Left colon (tissue), 2 donors: ENCODE measurements around the gene PRAMEF15. TPM values are rescaled to one million over a fixed set of nuclear protein-coding genes. Genes with fewer than 3 reads are reported as not detected.

Source experiments
- total RNA-seq, 2 donors: library from RNA; stranded (reverse); fragmentation: NEBNext Ultra II Directional; extraction: Animal tissue kit (Norgen Biotek cat#: 25700); gene quantifications; one replicate each; pipeline ENCODE4 v1.2.1, GENCODE V29; 2021
- donor health status: DM: no; HTN: no; CAD: no.
- donor health status: DM: yes; HTN: yes; CAD: no.

Gene PRAMEF15
- total RNA-seq, 2 donors from 2014 or later, result not detected

Other genes with a start within 250 kb of the PRAMEF15 start
- not detected for gene PRAMEF25, start 244.8 kb upstream of the PRAMEF15 start, total RNA-seq
- gene HNRNPCL2, start 198.7 kb upstream of the PRAMEF15 start, total RNA-seq, result not detected
- gene PRAMEF26, start 159.6 kb upstream of the PRAMEF15 start, total RNA-seq, result not detected
- not detected for gene HNRNPCL4, start 149.9 kb upstream of the PRAMEF15 start, total RNA-seq
- not detected for gene PRAMEF9, start 143.7 kb upstream of the PRAMEF15 start, total RNA-seq
- not detected for gene PRAMEF13, start 114.2 kb upstream of the PRAMEF15 start, total RNA-seq
- not detected for gene PRAMEF18, start 89.4 kb upstream of the PRAMEF15 start, total RNA-seq
- not detected for gene PRAMEF5, start 61.4 kb upstream of the PRAMEF15 start, total RNA-seq
- gene PRAMEF8, start 30.4 kb upstream of the PRAMEF15 start, total RNA-seq, result not detected
- gene PRAMEF33, start 12.0 kb upstream of the PRAMEF15 start, total RNA-seq, result not detected
- not detected for gene PRAMEF14, start 31.6 kb downstream of the PRAMEF15 start, total RNA-seq
- not detected for gene PRAMEF19, start 56.4 kb downstream of the PRAMEF15 start, total RNA-seq
- not detected for gene PRAMEF17, start 74.1 kb downstream of the PRAMEF15 start, total RNA-seq
- gene PRAMEF20, start 94.9 kb downstream of the PRAMEF15 start, total RNA-seq, result not detected
- not detected for gene LRRC38, start 198.4 kb downstream of the PRAMEF15 start, total RNA-seq